ENCODE results near the gene KCTD11.

DNA sequence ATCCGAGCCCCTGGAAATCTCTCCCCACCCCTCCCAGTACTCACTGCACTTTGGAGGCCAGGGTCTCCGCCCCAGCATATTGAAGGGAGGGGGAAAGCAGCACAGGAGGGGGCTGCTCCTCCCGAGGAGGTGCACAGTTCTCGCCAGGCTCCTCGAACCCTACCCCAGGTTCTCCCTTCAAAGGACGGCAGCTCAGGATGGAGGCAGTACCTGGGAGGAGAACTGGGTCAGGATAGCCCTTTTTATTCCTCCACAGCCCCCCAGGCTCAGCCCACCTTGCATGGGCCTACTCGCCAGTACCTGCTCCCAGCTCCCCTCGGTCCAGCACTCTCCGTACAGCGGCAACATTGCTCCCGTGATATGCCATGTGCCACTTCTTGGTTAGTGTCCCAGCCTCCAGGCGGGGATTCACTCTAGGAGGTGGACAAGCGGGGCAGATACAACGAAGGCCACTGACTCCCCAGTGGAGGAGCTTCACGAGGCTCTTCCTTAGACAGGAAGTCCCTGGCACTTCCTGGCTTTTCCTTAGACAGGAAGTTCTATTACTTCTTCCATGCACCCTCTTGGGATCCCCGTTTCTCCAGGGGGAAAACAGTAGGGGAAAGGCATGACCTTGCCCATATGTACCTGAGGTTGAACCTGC, 34.7 kb upstream of the KCTD11 start:
- TF ChIP-seq, protein P1, sequence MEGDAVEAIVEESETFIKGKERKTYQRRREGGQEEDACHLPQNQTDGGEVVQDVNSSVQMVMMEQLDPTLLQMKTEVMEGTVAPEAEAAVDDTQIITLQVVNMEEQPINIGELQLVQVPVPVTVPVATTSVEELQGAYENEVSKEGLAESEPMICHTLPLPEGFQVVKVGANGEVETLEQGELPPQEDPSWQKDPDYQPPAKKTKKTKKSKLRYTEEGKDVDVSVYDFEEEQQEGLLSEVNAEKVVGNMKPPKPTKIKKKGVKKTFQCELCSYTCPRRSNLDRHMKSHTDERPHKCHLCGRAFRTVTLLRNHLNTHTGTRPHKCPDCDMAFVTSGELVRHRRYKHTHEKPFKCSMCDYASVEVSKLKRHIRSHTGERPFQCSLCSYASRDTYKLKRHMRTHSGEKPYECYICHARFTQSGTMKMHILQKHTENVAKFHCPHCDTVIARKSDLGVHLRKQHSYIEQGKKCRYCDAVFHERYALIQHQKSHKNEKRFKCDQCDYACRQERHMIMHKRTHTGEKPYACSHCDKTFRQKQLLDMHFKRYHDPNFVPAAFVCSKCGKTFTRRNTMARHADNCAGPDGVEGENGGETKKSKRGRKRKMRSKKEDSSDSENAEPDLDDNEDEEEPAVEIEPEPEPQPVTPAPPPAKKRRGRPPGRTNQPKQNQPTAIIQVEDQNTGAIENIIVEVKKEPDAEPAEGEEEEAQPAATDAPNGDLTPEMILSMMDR (IDR thresholded peaks at IDR 0.05; ENCODE audit: low read depth, low read length), result no peak
- TF ChIP-seq EZH2phosphoT487 (IDR thresholded peaks at IDR 0.05; ENCODE audit: low read depth), result no peak
